ENCODE results near the gene UTP18. TPM values are rescaled to one million over a fixed set of nuclear protein-coding genes. Genes with fewer than 3 reads are reported as not detected.

Gene UTP18
- total RNA-seq, 1 experiment from 2014 or later, result 55.3 TPM

DNA sequence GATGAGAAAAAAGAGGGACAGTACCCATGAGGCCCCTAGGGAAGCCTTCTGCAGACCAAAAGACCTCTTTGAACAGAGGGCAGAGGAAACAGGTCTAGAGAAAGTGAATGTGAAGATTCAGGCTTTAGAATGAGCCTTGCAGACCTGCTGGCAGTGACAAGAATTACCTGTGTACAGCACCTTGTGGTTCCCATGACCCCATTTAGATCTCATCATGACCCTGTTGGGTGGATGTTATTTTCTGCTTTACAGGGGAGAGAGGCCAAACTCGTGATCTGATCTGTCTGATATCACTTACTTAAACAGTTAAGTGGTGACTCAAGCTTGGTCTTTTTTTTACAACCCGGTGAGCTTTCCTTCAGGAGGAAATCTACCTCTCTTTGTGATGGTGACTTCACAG lies 81.9 kb downstream of the UTP18 start:
- no peaks in the 10 kb centered on the region for H3K36me3 ChIP-seq (ENCODE audit: control insufficient read depth, insufficient read depth, low read length)
- POLR2A ChIA-PET, result no interaction called here
- H3K4me1 Mint-ChIP-seq (ENCODE audit: low read depth, unreplicated experiment), result no peaks in the 10 kb centered on the region
- H3K27me3 Mint-ChIP-seq (ENCODE audit: insufficient read depth, unreplicated experiment), result peaks cover 3% of the 10 kb centered on the region
- no peak overlapping the region for H3K27ac Mint-ChIP-seq (ENCODE audit: unreplicated experiment)
- H3K4me3 ChIP-seq (ENCODE audit: low read depth, low read length), result no peak overlapping the region
- H3K4me3 Mint-ChIP-seq (ENCODE audit: unreplicated experiment), result no peak overlapping the region
- H3K4me1 ChIP-seq, result no peaks in the 10 kb centered on the region
- H3K9me3 ChIP-seq, result no peaks in the 10 kb centered on the region
- CTCF ChIA-PET, result no interaction called here
- no peaks in the 10 kb centered on the region for H3K9me3 Mint-ChIP-seq (ENCODE audit: unreplicated experiment)
- no peak for DNase-seq
- BruUV-seq (replicated peaks), result no TSS peak
- intact Hi-C loops (cut with micrococcal nuclease; ENCODE audit: unreplicated experiment), result no loop called here
- H3K27me3 ChIP-seq (replicated peaks; ENCODE audit: control insufficient read depth, insufficient read depth, low read length), result no peaks in the 10 kb centered on the region
- H3K36me3 Mint-ChIP-seq (ENCODE audit: insufficient read depth, unreplicated experiment), result no peaks in the 10 kb centered on the region
- no peak for TF ChIP-seq CTCF (IDR thresholded peaks at IDR 0.05; ENCODE audit: insufficient read depth in 1 of 2, low read depth in 1 of 2, low read length in 1 of 2, severe bottlenecking in 1 of 2, unreplicated experiment in 1 of 2)

GRCh38 chr17:51344532-51344931 lies 84.2 kb downstream of the UTP18 start:
- Histone ChIP-seq H3K4me3 (ENCODE audit: low read depth, low read length) (no peak overlapping the region), H3K4me1 (no peaks in the 10 kb centered on the region), H3K27me3 (replicated peaks; ENCODE audit: control insufficient read depth, insufficient read depth, low read length) (no peaks in the 10 kb centered on the region), H3K36me3 (ENCODE audit: control insufficient read depth, insufficient read depth, low read length) (no peaks in the 10 kb centered on the region), H3K9me3 (no peaks in the 10 kb centered on the region)
- H3K4me3 Mint-ChIP-seq (ENCODE audit: unreplicated experiment), result no peak overlapping the region
- no TSS peak for BruUV-seq (replicated peaks)
- CTCF ChIA-PET, result no interaction called here
- peaks cover 6% of the 10 kb centered on the region for H3K27me3 Mint-ChIP-seq (ENCODE audit: insufficient read depth, unreplicated experiment)
- intact Hi-C loops (cut with micrococcal nuclease; ENCODE audit: unreplicated experiment), result no loop called here
- no peaks in the 10 kb centered on the region for H3K36me3 Mint-ChIP-seq (ENCODE audit: insufficient read depth, unreplicated experiment)
- TF ChIP-seq CTCF (IDR thresholded peaks at IDR 0.05; ENCODE audit: insufficient read depth in 1 of 2, low read depth in 1 of 2, low read length in 1 of 2, severe bottlenecking in 1 of 2, unreplicated experiment in 1 of 2), result no peak
- no peaks in the 10 kb centered on the region for H3K4me1 Mint-ChIP-seq (ENCODE audit: low read depth, unreplicated experiment)
- DNase-seq, result no peak
- H3K9me3 Mint-ChIP-seq (ENCODE audit: unreplicated experiment), result no peaks in the 10 kb centered on the region
- no peak overlapping the region for H3K27ac Mint-ChIP-seq (ENCODE audit: unreplicated experiment)
- POLR2A ChIA-PET, result no interaction called here

GRCh38 chr17:51346218-51346982 lies 86.1 kb downstream of the UTP18 start:
- no peak for TF ChIP-seq CTCF (IDR thresholded peaks at IDR 0.05; ENCODE audit: insufficient read depth in 1 of 2, low read depth in 1 of 2, low read length in 1 of 2, severe bottlenecking in 1 of 2, unreplicated experiment in 1 of 2)
- Mint-ChIP-seq H3K27me3 (ENCODE audit: insufficient read depth, unreplicated experiment) (peaks cover 9% of the 10 kb centered on the region), H3K9me3 (ENCODE audit: unreplicated experiment) (no peaks in the 10 kb centered on the region), H3K27ac (ENCODE audit: unreplicated experiment) (no peak overlapping the region), H3K4me3 (ENCODE audit: unreplicated experiment) (no peak overlapping the region), H3K36me3 (ENCODE audit: insufficient read depth, unreplicated experiment) (no peaks in the 10 kb centered on the region), H3K4me1 (ENCODE audit: low read depth, unreplicated experiment) (no peaks in the 10 kb centered on the region)
- peak in 1 of 2 experiments; percentile 45 for DNase-seq
- POLR2A ChIA-PET, result no interaction called here
- Histone ChIP-seq H3K9me3 (no peaks in the 10 kb centered on the region), H3K36me3 (ENCODE audit: control insufficient read depth, insufficient read depth, low read length) (no peaks in the 10 kb centered on the region), H3K27me3 (replicated peaks; ENCODE audit: control insufficient read depth, insufficient read depth, low read length) (no peaks in the 10 kb centered on the region), H3K4me1 (no peaks in the 10 kb centered on the region), H3K4me3 (ENCODE audit: low read depth, low read length) (no peak overlapping the region)
- BruUV-seq (replicated peaks), result no TSS peak
- CTCF ChIA-PET, result no interaction called here
- intact Hi-C loops (cut with micrococcal nuclease; ENCODE audit: unreplicated experiment), result no loop called here

Other genes with a start within 250 kb of the UTP18 start
- 130 and 142 TPM in 2 replicates for gene SPAG9, start 139.7 kb upstream of the UTP18 start, total RNA-seq (2022)
- gene NME1, start 107.0 kb upstream of the UTP18 start, total RNA-seq (2022), result 278 and 336 TPM in 2 replicates
- gene NME2, start 94.1 kb upstream of the UTP18 start, total RNA-seq (2022), result 734 and 821 TPM in 2 replicates
- 24.3 and 26.2 TPM in 2 replicates for gene MBTD1, start 497 bp upstream of the UTP18 start, total RNA-seq (2022)